Epithelial cell of esophagus (primary cell): ENCODE data around the gene MS4A3.

Experiments used
- DNase-seq: peaks from one replicate; pipeline ENCODE4 v3.0.0; 2010; ENCODE audit warnings: low read depth
- H3K4me3 ChIP-seq: 2 replicates; pipeline ENCODE4 v1.5.1; 2011; ENCODE audit warnings: mild to moderate bottlenecking, low read length, control low read depth
- TF ChIP-seq, protein P1 (sequence below): IDR thresholded peaks from 2 replicates; pipeline ENCODE4 v1.5.1; 2011; ENCODE audit warnings: low read depth, mild to moderate bottlenecking, low read length, control low read depth, inconsistent platforms; ENCODE audit not compliant: insufficient read depth; ENCODE audit errors: missing control alignments

Gene MS4A3

DNA sequence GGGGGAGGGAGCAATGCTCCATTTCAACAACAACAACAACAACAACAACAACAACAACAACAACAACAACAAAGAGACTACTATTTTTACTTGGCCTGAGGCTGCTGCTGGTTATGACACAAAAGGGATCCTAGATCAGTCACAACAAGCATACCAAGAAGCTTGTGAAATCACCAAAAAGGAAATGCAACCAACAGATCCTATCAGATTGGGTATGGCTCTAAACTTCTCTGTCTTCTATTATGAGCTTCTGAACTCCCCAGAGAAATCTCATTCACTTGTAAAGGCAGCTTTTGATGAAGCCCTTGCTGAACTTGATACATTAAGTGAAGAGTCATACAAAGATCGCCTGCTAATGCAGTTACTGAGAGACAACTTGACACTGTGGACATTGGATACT is 21.5 kb downstream of the MS4A3 start:
- DNase-seq = no peak
- no peak overlapping the region for H3K4me3 ChIP-seq
- TF ChIP-seq, protein P1, sequence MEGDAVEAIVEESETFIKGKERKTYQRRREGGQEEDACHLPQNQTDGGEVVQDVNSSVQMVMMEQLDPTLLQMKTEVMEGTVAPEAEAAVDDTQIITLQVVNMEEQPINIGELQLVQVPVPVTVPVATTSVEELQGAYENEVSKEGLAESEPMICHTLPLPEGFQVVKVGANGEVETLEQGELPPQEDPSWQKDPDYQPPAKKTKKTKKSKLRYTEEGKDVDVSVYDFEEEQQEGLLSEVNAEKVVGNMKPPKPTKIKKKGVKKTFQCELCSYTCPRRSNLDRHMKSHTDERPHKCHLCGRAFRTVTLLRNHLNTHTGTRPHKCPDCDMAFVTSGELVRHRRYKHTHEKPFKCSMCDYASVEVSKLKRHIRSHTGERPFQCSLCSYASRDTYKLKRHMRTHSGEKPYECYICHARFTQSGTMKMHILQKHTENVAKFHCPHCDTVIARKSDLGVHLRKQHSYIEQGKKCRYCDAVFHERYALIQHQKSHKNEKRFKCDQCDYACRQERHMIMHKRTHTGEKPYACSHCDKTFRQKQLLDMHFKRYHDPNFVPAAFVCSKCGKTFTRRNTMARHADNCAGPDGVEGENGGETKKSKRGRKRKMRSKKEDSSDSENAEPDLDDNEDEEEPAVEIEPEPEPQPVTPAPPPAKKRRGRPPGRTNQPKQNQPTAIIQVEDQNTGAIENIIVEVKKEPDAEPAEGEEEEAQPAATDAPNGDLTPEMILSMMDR = no peak

DNA sequence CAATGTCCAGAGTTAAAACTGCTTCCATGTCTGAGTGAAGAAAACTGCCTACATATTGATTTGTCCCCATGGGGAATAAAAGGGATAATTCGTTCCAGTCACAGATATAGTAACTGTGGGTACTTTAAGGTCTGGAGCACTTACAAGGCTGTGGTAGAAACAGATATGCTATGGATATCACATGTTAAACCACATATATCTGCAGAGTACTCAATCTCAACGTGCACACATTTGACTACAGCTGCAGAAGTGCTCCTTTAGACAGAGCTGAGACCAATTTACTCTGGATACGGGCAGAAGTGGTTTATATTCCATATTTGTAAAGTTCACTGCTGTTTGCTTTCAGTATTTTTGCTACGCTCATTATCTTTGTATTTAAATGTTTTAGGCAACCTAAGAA is 22.3 kb downstream of the MS4A3 start:
- no peak overlapping the region for H3K4me3 ChIP-seq
- TF ChIP-seq, protein P1 = no peak
- no peak for DNase-seq

DNA sequence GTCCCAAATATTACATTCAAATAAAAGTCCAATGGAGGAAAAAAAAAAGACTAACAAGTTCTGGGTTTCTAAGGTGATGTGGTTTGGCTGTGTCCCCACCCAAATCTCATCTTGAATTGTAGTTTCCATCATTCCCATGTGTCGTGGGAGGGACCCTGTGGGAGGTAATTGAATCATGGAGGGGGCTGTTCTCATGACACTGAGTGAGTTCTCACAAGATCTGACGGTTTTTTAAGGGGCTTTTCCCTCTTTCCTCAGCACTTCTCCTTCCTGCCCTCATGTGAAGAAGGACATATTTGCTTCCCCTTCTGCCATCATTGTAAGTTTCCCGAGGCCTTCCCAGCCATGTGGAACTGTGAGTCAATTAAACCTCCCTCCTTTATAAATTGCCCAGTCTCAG is 24.1 kb downstream of the MS4A3 start:
- TF ChIP-seq, protein P1 = no peak
- DNase-seq = no peak
- H3K4me3 ChIP-seq = no peak overlapping the region

DNA sequence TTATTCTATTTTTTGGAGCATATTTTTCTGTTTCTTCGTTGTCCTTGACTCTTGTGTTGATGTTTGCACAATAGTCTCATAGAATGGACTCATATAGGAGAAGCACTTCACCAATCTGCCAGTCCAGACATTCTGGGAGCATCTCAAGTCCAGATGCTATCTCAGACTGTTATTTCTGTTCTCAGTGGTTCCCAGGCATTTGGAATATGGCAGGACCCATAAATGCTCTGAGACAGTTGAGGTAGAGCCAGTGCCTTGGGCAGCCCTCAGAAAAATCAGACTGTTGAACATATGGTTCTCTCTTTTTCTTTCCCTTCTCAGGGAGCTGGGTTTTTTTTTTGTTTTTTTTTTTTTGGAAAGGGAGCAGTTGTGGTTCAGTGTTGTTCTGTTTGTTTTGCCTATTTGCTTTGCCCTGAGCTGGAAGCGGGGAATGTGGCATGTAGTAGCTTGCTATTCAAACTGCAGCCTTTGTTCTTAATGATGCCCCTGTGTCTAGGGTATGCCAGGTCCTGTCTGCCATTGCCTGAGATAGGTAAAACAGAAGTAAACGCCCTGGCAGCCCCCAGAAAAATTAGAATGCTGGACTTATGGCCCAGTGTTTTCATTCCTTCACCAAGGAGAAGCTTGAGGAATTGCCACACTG is 28.3 kb downstream of the MS4A3 start:
- TF ChIP-seq, protein P1 = no peak
- H3K4me3 ChIP-seq = no peak overlapping the region
- DNase-seq = peak; percentile 65

DNA sequence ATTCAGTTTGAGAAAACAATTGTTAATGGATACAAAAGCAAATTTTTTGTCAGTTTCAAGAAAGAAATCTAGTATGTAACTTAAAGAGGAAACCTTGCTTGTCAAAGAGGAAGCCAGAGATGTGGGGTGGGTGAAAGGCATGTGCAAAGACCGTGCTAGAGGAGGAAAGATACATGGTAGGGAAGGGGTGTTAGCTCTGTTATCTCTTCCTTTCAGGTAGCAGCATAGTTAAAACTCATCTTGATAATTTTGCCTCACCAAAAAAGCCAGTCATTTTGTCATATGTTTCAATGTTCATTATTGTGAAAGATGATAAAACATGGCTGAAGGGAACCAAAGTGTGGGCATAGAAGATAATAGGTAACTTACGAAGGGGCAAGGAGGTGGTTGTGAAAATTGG is 29.4 kb downstream of the MS4A3 start:
- no peak for DNase-seq
- TF ChIP-seq, protein P1 = no peak
- H3K4me3 ChIP-seq = no peak overlapping the region

DNA sequence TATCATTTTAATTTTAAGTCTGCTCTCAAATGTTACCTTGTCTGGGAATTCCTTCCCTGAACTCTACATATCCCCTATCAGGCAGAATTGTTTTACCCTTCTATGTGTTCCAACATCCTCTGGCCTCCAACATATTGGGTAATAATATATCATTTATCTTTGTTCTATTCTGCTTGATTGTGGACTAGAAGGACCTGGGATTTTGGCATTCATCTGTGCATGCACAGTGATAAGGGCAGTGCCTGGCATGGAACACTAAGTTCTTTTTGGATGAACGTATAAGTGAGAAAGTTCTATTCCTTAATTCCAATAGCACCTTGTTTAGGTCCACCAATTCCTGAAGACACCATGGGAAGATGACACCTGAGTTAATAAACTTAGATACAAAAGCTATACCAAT is 30.8 kb downstream of the MS4A3 start:
- H3K4me3 ChIP-seq = no peak overlapping the region
- no peak for DNase-seq
- TF ChIP-seq, protein P1 = no peak

DNA sequence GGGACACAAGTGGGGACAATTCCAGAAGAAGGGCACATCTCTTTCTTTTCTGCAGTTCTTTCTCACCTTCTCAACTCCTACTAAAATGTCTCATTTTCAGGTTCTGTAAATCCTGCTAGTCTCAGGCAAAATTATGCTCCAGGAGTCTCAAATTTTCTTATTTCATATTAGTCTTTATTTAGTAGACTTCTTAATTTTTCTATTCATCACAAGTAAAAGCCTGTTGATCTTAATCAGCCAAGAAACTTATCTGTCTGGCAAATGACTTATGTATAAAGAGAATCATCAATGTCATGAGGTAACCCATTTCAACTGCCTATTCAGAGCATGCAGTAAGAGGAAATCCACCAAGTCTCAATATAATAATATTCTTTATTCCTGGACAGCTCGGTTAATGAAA is 31.9 kb downstream of the MS4A3 start, which contains the start of gene MS4A2:
MS4A2 (plus strand) TSS at position 301 of the 400 bp plus-strand sequence. CDS start 102 bp downstream, outside the sequence.
- no peak for DNase-seq
- TF ChIP-seq, protein P1 = no peak
- H3K4me3 ChIP-seq = no peak within 1 kb of the TSS
